GM12878 (cell line): ENCODE measurements around the gene MGAT5.

Experiments
- ATF3 ChIP-seq: IDR thresholded peaks from 2 replicates; pipeline ENCODE4 v1.6.1; 2011; ENCODE audit warnings: low read depth, mild to moderate bottlenecking, low read length, moderate library complexity, borderline replicate concordance; ENCODE audit errors: extremely low read depth
- CHD1 ChIP-seq: IDR thresholded peaks from 2 replicates; pipeline ENCODE4 v1.6.1; 2012; ENCODE audit warnings: low read depth, low read length, improper control_type of control experiment
- FOXK2 ChIP-seq: fragments of 450-650 bp; IDR thresholded peaks from 2 replicates; pipeline ENCODE4 v1.6.1; 2017; ENCODE audit warnings: mild to moderate bottlenecking, moderate library complexity
- JUNB ChIP-seq: IDR thresholded peaks from 2 replicates; pipeline ENCODE4 v1.6.1; 2016; ENCODE audit warnings: antibody characterized with exemption, mild to moderate bottlenecking
- NRF1 ChIP-seq: conservative IDR thresholded peaks from 2 replicates; pipeline ENCODE4 v1.6.1; 2011; ENCODE audit warnings: mild to moderate bottlenecking, low read depth, low read length, improper control_type of control experiment
- PBX3 ChIP-seq: IDR thresholded peaks from 2 replicates; pipeline ENCODE4 v1.6.1; 2011; ENCODE audit warnings: mild to moderate bottlenecking, low read depth, low read length, moderate library complexity; ENCODE audit not compliant: insufficient replicate concordance
- POLR2AphosphoS2 ChIP-seq: IDR thresholded peaks from 2 replicates; pipeline ENCODE4 v1.6.1; 2011; ENCODE audit warnings: low read depth, mild to moderate bottlenecking, low read length, improper control_type of control experiment, moderate library complexity
- SMC3 ChIP-seq: IDR thresholded peaks from 2 replicates; pipeline ENCODE4 v1.6.1; 2011; ENCODE audit warnings: low read length, improper control_type of control experiment, borderline replicate concordance
- SREBF2 ChIP-seq: IDR thresholded peaks from 2 replicates; pipeline ENCODE4 v1.6.1; 2012; ENCODE audit warnings: mild to moderate bottlenecking, low read length
- SRF ChIP-seq, 2 experiments: IDR thresholded peaks; 2 replicates each; pipeline ENCODE4 v1.6.1; 2011; ENCODE audit warnings: low read depth in 2 of 2, low read length in 2 of 2, mild to moderate bottlenecking in 1 of 2, moderate library complexity in 1 of 2
- TCF7 ChIP-seq: IDR thresholded peaks from 2 replicates; pipeline ENCODE4 v1.6.1; 2014; ENCODE audit warnings: antibody characterized with exemption, borderline replicate concordance
- TF ChIP-seq, protein P1 (sequence below), 3 experiments: IDR thresholded peaks in 2 of 3; conservative IDR thresholded peaks in 1 of 3; 2 replicates each; pipeline ENCODE4 v1.5.1; 2011; ENCODE audit warnings: low read depth in 3 of 3, low read length in 3 of 3, mild to moderate bottlenecking in 3 of 3, control low read depth in 2 of 3, moderate library complexity in 2 of 3, inconsistent platforms in 1 of 3, mixed read lengths in 1 of 3; ENCODE audit not compliant: control insufficient read depth in 2 of 3, insufficient read depth in 1 of 3; ENCODE audit errors: extremely low read depth in 1 of 3
- TF ChIP-seq, protein P2 (sequence below): fragments of 450-650 bp; formaldehyde crosslinking; IDR thresholded peaks from 2 replicates; pipeline ENCODE4 v1.4.0; 2022; ENCODE audit warnings: mild to moderate bottlenecking, moderate library complexity
- TF ChIP-seq, protein P3 (sequence below): fragments of 450-650 bp; IDR thresholded peaks from 2 replicates; pipeline ENCODE4 v1.6.1; 2017; ENCODE audit warnings: antibody characterized with exemption, mild to moderate bottlenecking, moderate library complexity

DNA sequence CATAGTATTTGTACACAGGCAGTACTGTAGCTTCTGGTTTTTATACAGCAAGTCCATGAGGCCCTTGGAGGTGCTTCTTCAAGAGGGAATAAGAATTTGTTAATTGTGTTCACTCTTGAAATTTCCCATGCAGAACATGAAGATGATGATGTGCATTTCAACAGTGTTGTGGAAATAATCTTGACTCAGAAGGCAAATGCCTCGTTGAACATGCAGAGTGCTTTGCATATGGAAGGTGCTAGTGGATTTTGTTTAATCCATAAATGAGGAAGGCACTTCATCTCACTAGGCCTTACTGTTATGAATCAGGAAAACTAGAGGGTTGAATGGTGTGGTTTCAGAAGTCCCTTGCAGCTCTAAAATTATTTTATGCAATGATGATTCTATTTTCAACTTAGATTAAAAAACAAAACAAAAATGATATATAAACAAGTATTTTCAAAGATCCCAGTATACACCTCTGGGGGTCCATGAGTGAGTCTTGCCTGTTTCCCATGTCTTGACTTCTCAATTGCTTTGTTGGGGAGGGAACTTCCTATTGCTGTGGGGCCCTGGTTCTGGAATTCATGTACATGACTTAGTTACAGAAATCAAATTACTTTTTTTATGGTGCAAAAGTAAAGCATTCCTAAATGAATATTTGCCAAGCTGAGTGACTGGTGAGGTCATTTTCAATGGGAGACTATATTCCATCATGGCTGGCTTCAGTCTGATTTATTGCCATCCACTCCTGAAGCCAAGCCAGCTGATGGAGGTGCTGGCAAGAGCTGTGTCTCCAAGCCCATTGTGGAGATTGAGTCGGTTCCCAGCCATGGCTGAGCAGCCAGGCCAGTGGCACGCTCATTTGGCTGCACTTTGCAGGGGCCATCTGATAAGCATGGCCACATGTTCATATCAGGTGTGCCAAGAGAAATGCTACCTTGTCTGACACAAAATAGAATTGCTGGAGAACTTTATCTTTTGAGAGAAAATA lies 56.5 kb downstream of the MGAT5 start:
- TF ChIP-seq, protein P1, sequence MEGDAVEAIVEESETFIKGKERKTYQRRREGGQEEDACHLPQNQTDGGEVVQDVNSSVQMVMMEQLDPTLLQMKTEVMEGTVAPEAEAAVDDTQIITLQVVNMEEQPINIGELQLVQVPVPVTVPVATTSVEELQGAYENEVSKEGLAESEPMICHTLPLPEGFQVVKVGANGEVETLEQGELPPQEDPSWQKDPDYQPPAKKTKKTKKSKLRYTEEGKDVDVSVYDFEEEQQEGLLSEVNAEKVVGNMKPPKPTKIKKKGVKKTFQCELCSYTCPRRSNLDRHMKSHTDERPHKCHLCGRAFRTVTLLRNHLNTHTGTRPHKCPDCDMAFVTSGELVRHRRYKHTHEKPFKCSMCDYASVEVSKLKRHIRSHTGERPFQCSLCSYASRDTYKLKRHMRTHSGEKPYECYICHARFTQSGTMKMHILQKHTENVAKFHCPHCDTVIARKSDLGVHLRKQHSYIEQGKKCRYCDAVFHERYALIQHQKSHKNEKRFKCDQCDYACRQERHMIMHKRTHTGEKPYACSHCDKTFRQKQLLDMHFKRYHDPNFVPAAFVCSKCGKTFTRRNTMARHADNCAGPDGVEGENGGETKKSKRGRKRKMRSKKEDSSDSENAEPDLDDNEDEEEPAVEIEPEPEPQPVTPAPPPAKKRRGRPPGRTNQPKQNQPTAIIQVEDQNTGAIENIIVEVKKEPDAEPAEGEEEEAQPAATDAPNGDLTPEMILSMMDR (IDR thresholded peaks at IDR 0.05 in 2 of 3, conservative IDR thresholded peaks at IDR 0.05 in 1 of 3; ENCODE audit: control insufficient read depth in 2 of 3, extremely low read depth in 1 of 3, insufficient read depth in 1 of 3, low read depth in 3 of 3, low read length in 3 of 3) = no peak
- TF ChIP-seq SMC3 = no peak
- TF ChIP-seq, protein P2, sequence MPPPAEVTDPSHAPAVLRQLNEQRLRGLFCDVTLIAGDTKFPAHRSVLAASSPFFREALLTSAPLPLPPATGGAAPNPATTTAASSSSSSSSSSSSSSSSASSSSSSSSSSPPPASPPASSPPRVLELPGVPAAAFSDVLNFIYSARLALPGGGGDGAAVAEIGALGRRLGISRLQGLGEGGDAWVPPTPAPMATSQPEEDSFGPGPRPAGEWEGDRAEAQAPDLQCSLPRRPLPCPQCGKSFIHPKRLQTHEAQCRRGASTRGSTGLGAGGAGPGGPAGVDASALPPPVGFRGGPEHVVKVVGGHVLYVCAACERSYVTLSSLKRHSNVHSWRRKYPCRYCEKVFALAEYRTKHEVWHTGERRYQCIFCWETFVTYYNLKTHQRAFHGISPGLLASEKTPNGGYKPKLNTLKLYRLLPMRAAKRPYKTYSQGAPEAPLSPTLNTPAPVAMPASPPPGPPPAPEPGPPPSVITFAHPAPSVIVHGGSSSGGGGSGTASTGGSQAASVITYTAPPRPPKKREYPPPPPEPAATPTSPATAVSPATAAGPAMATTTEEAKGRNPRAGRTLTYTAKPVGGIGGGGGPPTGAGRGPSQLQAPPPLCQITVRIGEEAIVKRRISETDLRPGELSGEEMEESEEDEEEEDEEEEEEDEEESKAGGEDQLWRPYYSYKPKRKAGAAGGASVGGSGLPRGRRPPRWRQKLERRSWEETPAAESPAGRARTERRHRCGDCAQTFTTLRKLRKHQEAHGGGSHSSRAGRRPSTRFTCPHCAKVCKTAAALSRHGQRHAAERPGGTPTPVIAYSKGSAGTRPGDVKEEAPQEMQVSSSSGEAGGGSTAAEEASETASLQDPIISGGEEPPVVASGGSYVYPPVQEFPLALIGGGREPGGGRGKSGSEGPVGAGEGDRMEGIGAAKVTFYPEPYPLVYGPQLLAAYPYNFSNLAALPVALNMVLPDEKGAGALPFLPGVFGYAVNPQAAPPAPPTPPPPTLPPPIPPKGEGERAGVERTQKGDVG (CRISPR knock-in tag) = no peak
- TF ChIP-seq, protein P3, sequence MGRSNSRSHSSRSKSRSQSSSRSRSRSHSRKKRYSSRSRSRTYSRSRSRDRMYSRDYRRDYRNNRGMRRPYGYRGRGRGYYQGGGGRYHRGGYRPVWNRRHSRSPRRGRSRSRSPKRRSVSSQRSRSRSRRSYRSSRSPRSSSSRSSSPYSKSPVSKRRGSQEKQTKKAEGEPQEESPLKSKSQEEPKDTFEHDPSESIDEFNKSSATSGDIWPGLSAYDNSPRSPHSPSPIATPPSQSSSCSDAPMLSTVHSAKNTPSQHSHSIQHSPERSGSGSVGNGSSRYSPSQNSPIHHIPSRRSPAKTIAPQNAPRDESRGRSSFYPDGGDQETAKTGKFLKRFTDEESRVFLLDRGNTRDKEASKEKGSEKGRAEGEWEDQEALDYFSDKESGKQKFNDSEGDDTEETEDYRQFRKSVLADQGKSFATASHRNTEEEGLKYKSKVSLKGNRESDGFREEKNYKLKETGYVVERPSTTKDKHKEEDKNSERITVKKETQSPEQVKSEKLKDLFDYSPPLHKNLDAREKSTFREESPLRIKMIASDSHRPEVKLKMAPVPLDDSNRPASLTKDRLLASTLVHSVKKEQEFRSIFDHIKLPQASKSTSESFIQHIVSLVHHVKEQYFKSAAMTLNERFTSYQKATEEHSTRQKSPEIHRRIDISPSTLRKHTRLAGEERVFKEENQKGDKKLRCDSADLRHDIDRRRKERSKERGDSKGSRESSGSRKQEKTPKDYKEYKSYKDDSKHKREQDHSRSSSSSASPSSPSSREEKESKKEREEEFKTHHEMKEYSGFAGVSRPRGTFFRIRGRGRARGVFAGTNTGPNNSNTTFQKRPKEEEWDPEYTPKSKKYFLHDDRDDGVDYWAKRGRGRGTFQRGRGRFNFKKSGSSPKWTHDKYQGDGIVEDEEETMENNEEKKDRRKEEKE = no peak
- no peak for TF ChIP-seq JUNB
- TF ChIP-seq TCF7 = no peak
- TF ChIP-seq SREBF2 = no peak
- TF ChIP-seq FOXK2 = no peak
- no peak for TF ChIP-seq POLR2AphosphoS2
- TF ChIP-seq ATF3 = no peak
- TF ChIP-seq SRF (IDR thresholded peaks at IDR 0.05; ENCODE audit: low read depth in 2 of 2, low read length in 2 of 2) = no peak
- no peak for TF ChIP-seq NRF1
- no peak for TF ChIP-seq CHD1
- no peak for TF ChIP-seq PBX3
